ENCODE data around the gene CRIM1. TPM values are rescaled to one million over a fixed set of nuclear protein-coding genes. Genes with fewer than 3 reads are reported as not detected.

Gene CRIM1
- total and polyA plus RNA-seq, 2 of the 8 experiments (the other 6 are each of a cell fraction or from before 2014, with no cell fraction given), result 9.4 to 28.4 TPM

DNA sequence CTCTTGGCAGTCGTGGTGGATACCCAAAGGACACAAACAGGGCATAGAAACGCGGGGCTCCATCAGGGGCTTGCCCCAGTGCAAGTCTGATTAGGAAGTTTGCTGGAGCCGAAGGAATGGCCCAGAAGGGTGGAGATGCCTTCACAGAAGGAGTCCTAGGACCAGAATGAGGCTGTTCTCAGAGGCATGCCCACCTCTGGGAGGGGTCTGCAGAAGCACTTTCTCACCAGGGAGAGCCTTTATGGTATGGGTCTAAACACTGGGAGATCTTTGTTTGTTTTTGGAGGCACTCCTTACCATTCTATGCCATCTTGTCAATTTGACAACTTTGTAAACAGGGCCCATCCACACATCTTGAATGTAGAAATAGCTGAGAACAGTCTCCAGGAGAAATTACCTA, 75.0 kb downstream of the CRIM1 start:
- ChIA-PET POLR2A (ENCODE audit: partially characterized antibody) (no interaction called here), CTCF (ENCODE audit: partially characterized antibody) (interaction anchor here (0.5 kb wide), 1 partner anchor 18 kb away, joined by 3 read pairs; no protein-coding TSS in a partner anchor)
- Histone ChIP-seq H4K91ac (replicated peaks; ENCODE audit: insufficient read length, low read length) (no peak overlapping the region), H3K56ac (replicated peaks; ENCODE audit: insufficient read length, low read depth, low read length) (no peak overlapping the region), H3K27me3 (replicated peaks in 1 of 4; ENCODE audit: control insufficient read depth in 3 of 4, extremely low read depth in 1 of 4, insufficient read depth in 3 of 4, low read length in 3 of 4) (no peaks in the 10 kb centered on the region), H2BK5ac (ENCODE audit: low read depth, low read length) (no peak overlapping the region), H4K20me1 (replicated peaks in 1 of 2; ENCODE audit: control insufficient read depth in 1 of 2, insufficient read depth in 2 of 2, low read length in 2 of 2) (peaks cover 1% of the 10 kb centered on the region in 2 experiments), H2AFZ (ENCODE audit: low read length) (no peak overlapping the region), H4K8ac (ENCODE audit: extremely low read depth, insufficient read depth, low read length) (no peak overlapping the region; the same call in 1 of the 2 replicates), H3K14ac (ENCODE audit: insufficient read length) (no peak overlapping the region), H3K9me3 (ENCODE audit: insufficient read depth in 2 of 2, low read depth in 1 of 2, low read length in 1 of 2) (no peaks in the 10 kb centered on the region), H3K4me2 (ENCODE audit: insufficient read depth in 1 of 2, low read depth in 2 of 2, low read length in 2 of 2) (no peak overlapping the region), H3K18ac (ENCODE audit: extremely low read depth, low read length) (no peak overlapping the region), H3K79me2 (ENCODE audit: control insufficient read depth in 1 of 2, insufficient read depth in 2 of 2, low read length in 2 of 2) (peaks cover 3 to 90% of the 10 kb centered on the region in 2 experiments; a peak in 3 of 4 replicates), H3K4me1 (replicated peaks in 1 of 4; ENCODE audit: control insufficient read depth in 3 of 4, insufficient read depth in 4 of 4, low read length in 3 of 4) (peaks cover 3 to 13% (median 6%) of the 10 kb centered on the region in 4 experiments; a peak in 4 of 7 replicates), H3K9ac (replicated peaks in 1 of 4; ENCODE audit: extremely low read depth in 1 of 4, low read depth in 3 of 4, low read length in 3 of 4) (no peak overlapping the region), H2BK12ac (ENCODE audit: low read depth, low read length) (no peak overlapping the region), H4K5ac (ENCODE audit: insufficient read length, low read depth, low read length) (no peak overlapping the region), H2AK5ac (ENCODE audit: low read depth, low read length) (no peak overlapping the region), H3K36me3 (ENCODE audit: control insufficient read depth in 2 of 4, insufficient read depth in 4 of 4, low read length in 3 of 4) (no peaks in the 10 kb centered on the region; a peak in 1 of 8 replicates), H3K27ac (ENCODE audit: low read depth, low read length) (no peak overlapping the region), H3K4me3 (ENCODE audit: extremely low read depth in 1 of 4, insufficient read depth in 2 of 4, low read depth in 3 of 4, low read length in 4 of 4) (no peak overlapping the region), H3K23ac (ENCODE audit: insufficient read length) (no peak overlapping the region), H2BK120ac (replicated peaks; ENCODE audit: low read depth, low read length) (no peak overlapping the region), H3K23me2 (ENCODE audit: low read depth, low read length) (no peaks in the 10 kb centered on the region), H2BK15ac (ENCODE audit: low read length) (no peak overlapping the region), H2BK20ac (ENCODE audit: low read length) (no peak overlapping the region), H3K4ac (replicated peaks; ENCODE audit: insufficient read length, low read depth, low read length) (no peak overlapping the region), H3K79me1 (ENCODE audit: low read depth, low read length) (peaks cover 2% of the 10 kb centered on the region; the same call in 1 of the 2 replicates)
- FAIRE-seq, result no peak
- 90% methylated on average over 4 of the region's 4 CpGs; no CpG with 5 or more reads in 1 of the 2 experiments for WGBS, 2 experiments (ENCODE audit: extremely low coverage in 1 of 2, insufficient coverage in 1 of 2, insufficient read length in 1 of 2, insufficient replicate concordance in 2 of 2, low coverage in 1 of 2, low lambda C conversion rate in 2 of 2, missing lambda C conversion rate in 1 of 2)
- no peak for TF ChIP-seq BCL11A (IDR thresholded peaks at IDR 0.05; ENCODE audit: low read depth in 2 of 2, low read length in 2 of 2)
- TF ChIP-seq SRF (IDR thresholded peaks at IDR 0.05; ENCODE audit: low read depth, low read length), result no peak
- no peak for TF ChIP-seq SIRT6 (IDR thresholded peaks at IDR 0.05; ENCODE audit: low read length)
- no peak for TF ChIP-seq SIN3A (conservative IDR thresholded peaks at IDR 0.05 in 1 of 2, IDR thresholded peaks at IDR 0.05 in 1 of 2; ENCODE audit: low read depth in 1 of 2, low read length in 2 of 2)
- no peak for TF ChIP-seq EGR1 (IDR thresholded peaks at IDR 0.05; ENCODE audit: borderline replicate concordance, low read depth, low read length)
- TF ChIP-seq SP4 (IDR thresholded peaks at IDR 0.05; ENCODE audit: low read length), result no peak
- TF ChIP-seq CTBP2 (IDR thresholded peaks at IDR 0.05; ENCODE audit: borderline replicate concordance, insufficient read depth, insufficient read length, low read length), result no peak
- no peak for TF ChIP-seq MAFK (IDR thresholded peaks at IDR 0.05; ENCODE audit: low read depth, low read length)
- no peak for TF ChIP-seq SP1 (IDR thresholded peaks at IDR 0.05; ENCODE audit: low read depth, low read length)
- TF ChIP-seq TAF1 (IDR thresholded peaks at IDR 0.05; ENCODE audit: low read depth, low read length), result no peak
- no peak for DNase-seq (ENCODE audit: low read depth in 1 of 2, low spot score in 2 of 2)
